Mammary epithelial cell (primary cell): Measurements from ENCODE around the gene UNC119.
A peak's percentile ranks its signal among the peaks of the same experiment; 100 is the strongest.

Experiments
- CTCF ChIP-seq, 2 donors: IDR thresholded peaks in 1 of 2; conservative IDR thresholded peaks in 1 of 2; 2 replicates each; pipeline ENCODE4 v1.5.1; 2011 to 2012; ENCODE audit warnings: inconsistent platforms in 2 of 2, low read length in 2 of 2, mild to moderate bottlenecking in 2 of 2, control low read depth in 1 of 2, low read depth in 1 of 2; ENCODE audit not compliant: insufficient read depth in 1 of 2; ENCODE audit errors: extremely low read depth in 1 of 2
- EZH2 ChIP-seq: IDR thresholded peaks from 2 replicates; pipeline ENCODE4 v1.6.1; 2012; ENCODE audit warnings: low read length, inconsistent platforms, borderline replicate concordance

DNA sequence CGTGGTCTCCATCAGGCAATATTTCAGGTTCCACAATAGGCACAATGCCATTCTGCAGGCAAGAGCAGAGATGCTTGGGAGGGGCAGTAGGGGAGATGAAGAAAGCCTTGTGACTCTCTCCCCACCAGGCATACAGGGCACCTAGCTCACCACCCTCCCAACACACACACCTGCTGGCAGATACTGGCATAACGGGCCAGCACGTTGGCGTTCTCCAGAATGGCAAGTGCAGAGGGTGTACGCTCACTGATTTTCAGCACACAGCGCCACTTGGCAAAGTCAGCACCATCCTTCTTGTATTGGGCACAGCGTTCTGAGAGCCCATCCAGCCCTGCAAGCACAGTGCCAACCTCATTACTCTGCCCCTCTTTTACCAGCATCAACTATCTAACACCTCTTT, 22.1 kb upstream of the UNC119 start:
- TF ChIP-seq CTCF (conservative IDR thresholded peaks at IDR 0.05 in 1 of 2, IDR thresholded peaks at IDR 0.05 in 1 of 2; ENCODE audit: extremely low read depth in 1 of 2, insufficient read depth in 1 of 2, low read depth in 1 of 2, low read length in 2 of 2) (peak in 1 of 2 donors; percentile 14), EZH2 (no peak)
